ENCODE results near the gene LPIN2.

LPIN2 gene

DNA sequence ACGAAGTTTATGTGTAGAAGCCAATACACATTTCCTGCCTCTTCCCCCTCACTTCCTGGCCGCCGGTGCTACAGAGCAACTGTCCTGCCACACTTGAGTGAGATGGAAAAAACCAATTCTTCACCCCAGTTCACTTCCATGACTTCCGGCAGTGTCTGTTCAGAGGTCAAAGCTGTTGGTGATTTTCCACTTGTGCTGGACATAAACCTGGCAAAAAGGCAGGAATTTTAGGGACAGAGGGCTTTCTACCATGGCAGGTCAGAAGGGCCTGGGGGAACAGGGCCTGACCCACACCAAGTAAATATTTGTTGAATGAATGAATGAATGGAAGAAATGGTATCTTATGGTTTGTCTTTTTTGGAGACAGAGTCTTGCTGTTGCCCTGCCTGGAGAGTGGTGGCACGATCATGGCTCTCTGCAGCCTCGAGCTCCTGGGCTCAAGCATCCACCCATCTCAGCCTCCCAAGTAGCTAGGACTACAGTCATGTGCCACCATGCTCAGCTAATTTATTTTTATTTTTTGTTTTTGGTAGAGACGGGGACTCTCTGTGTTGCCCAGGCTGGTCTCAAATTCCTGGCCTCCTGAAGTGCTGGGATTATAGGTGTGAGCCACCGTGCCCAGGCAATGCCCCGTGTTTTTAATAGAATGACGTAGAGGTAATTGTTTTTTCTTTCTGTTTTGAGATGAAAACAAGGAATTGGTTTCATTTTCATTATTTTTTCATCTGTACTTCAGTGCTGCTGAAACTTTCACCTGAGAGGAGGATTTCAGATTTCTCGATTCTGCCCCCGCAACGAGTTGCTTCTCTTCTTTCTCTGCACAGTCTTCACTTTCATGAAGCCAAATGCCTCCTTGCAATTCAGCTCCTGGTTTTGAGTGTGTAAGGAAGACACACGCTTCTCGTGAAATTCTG is 48.0 kb upstream of the LPIN2 start:
- TF ChIP-seq POLR2AphosphoS5 (IDR thresholded peaks at IDR 0.05; ENCODE audit: low read depth) = no peak
- TF ChIP-seq REST (IDR thresholded peaks at IDR 0.05; ENCODE audit: insufficient replicate concordance, low read depth) = no peak
- TF ChIP-seq SPI1 (IDR thresholded peaks at IDR 0.05; ENCODE audit: borderline replicate concordance, low read depth) = no peak
- TF ChIP-seq, protein P1, sequence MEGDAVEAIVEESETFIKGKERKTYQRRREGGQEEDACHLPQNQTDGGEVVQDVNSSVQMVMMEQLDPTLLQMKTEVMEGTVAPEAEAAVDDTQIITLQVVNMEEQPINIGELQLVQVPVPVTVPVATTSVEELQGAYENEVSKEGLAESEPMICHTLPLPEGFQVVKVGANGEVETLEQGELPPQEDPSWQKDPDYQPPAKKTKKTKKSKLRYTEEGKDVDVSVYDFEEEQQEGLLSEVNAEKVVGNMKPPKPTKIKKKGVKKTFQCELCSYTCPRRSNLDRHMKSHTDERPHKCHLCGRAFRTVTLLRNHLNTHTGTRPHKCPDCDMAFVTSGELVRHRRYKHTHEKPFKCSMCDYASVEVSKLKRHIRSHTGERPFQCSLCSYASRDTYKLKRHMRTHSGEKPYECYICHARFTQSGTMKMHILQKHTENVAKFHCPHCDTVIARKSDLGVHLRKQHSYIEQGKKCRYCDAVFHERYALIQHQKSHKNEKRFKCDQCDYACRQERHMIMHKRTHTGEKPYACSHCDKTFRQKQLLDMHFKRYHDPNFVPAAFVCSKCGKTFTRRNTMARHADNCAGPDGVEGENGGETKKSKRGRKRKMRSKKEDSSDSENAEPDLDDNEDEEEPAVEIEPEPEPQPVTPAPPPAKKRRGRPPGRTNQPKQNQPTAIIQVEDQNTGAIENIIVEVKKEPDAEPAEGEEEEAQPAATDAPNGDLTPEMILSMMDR (IDR thresholded peaks at IDR 0.05; ENCODE audit: insufficient read depth, low read length) = no peak
- no peak for TF ChIP-seq GABPA (IDR thresholded peaks at IDR 0.05; ENCODE audit: low read depth)
- Histone ChIP-seq H3K27me3 (ENCODE audit: insufficient read depth, poor library complexity, severe bottlenecking) (no peaks in the 10 kb centered on the region), H3K4me3 (replicated peaks; ENCODE audit: insufficient read depth, low read length) (no peak overlapping the region), H3K27ac (replicated peaks) (no peak overlapping the region)
- DNase-seq (ENCODE audit: low read depth in 1 of 2, low spot score in 1 of 2) = no peak

DNA sequence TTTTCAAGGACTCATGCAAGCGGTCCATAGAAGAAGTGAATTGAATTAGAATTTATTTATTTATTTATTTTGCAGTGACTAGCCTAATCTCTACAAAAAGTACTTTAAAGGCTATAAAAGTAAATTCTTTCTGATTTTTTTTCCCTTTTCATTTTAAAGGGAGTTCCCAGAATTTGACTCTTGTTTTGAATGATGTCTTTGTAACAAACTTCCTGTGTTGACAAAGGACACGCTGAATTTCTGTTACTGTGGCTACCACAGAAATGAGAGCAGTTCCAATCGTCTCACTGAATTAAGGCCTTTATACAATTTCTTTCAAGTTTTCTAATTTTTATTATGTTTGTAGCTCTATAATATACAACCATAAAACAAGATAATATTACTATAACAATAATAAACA is 46.3 kb upstream of the LPIN2 start:
- no peak overlapping the region for H3K4me3 ChIP-seq (replicated peaks; ENCODE audit: insufficient read depth, low read length)
- no peak for TF ChIP-seq SPI1 (IDR thresholded peaks at IDR 0.05; ENCODE audit: borderline replicate concordance, low read depth)
- TF ChIP-seq, protein P1 (IDR thresholded peaks at IDR 0.05; ENCODE audit: insufficient read depth, low read length) = no peak
- TF ChIP-seq REST (IDR thresholded peaks at IDR 0.05; ENCODE audit: insufficient replicate concordance, low read depth) = no peak
- TF ChIP-seq GABPA (IDR thresholded peaks at IDR 0.05; ENCODE audit: low read depth) = no peak
- TF ChIP-seq POLR2AphosphoS5 (IDR thresholded peaks at IDR 0.05; ENCODE audit: low read depth) = no peak
- DNase-seq (ENCODE audit: low read depth in 1 of 2, low spot score in 1 of 2) = no peak
- H3K27ac ChIP-seq (replicated peaks) = no peak overlapping the region
- no peaks in the 10 kb centered on the region for H3K27me3 ChIP-seq (ENCODE audit: insufficient read depth, poor library complexity, severe bottlenecking)

- DNase-seq (ENCODE audit: low read depth in 1 of 2, low spot score in 1 of 2) = no peak
- Histone ChIP-seq H3K27me3 (ENCODE audit: insufficient read depth, poor library complexity, severe bottlenecking) (no peaks in the 10 kb centered on the region), H3K4me3 (replicated peaks; ENCODE audit: insufficient read depth, low read length) (no peak overlapping the region), H3K27ac (replicated peaks) (no peak overlapping the region)
- no peak for TF ChIP-seq SPI1 (IDR thresholded peaks at IDR 0.05; ENCODE audit: borderline replicate concordance, low read depth)
These were observed 45.6 kb upstream of the LPIN2 start for GRCh38 chr18:3058328-3059191.

DNA sequence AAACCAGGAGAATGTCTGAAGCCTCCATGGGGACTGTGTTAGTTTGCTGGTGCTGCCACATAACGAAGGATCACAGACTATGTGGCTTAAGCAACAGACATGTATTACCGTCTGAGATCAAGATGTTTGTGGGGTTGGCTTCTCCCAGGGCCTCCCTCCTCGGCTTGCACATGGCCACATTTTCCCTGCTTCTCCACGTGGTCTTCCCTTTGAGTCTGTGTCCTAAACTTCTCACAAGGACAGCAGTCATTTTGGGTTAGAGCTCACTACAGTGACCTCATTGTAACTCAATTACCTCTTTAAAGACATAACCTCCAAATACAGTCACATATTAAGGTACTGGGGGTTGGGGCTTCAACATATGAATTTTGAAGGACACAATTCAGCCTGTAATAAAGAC is 44.6 kb upstream of the LPIN2 start:
- H3K27ac ChIP-seq (replicated peaks) = no peak overlapping the region
- no peak overlapping the region for H3K4me3 ChIP-seq (replicated peaks; ENCODE audit: insufficient read depth, low read length)
- no peak for TF ChIP-seq REST (IDR thresholded peaks at IDR 0.05; ENCODE audit: insufficient replicate concordance, low read depth)
- no peak for TF ChIP-seq SPI1 (IDR thresholded peaks at IDR 0.05; ENCODE audit: borderline replicate concordance, low read depth)
- no peak for TF ChIP-seq POLR2AphosphoS5 (IDR thresholded peaks at IDR 0.05; ENCODE audit: low read depth)
- no peak for TF ChIP-seq GABPA (IDR thresholded peaks at IDR 0.05; ENCODE audit: low read depth)
- TF ChIP-seq, protein P1 (IDR thresholded peaks at IDR 0.05; ENCODE audit: insufficient read depth, low read length) = no peak
- DNase-seq (ENCODE audit: low read depth in 1 of 2, low spot score in 1 of 2) = no peak
- H3K27me3 ChIP-seq (ENCODE audit: insufficient read depth, poor library complexity, severe bottlenecking) = no peaks in the 10 kb centered on the region

All from HL-60 (cell line).